ENCODE measurements around the gene ATP1A2.
A peak's percentile ranks its signal among the peaks of the same experiment; 100 is the strongest.

The ATP1A2 gene

DNA sequence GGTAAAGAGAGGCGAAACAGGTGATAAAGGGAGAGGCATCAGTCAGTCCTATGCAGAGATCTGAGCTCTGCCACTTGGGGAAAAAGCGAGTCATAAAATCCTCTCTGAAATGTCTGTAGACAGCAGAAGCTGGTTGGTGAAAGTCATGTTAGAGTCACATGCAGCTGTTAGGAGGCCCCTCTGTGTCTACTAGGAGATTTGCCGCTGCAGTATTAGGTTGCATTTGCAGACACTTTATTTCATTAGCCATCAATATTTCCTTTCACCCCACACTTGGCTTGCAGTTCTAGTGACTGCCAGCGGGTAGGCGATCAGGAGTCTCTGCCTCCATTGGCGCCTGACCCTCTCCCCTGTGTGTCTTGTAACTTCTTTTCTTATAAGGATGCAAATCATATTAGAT, 52.0 kb downstream of the ATP1A2 start:
- TF ChIP-seq POLR2A (IDR thresholded peaks at IDR 0.05; ENCODE audit: extremely low read depth, insufficient read length): no peak
- TF ChIP-seq, protein P1, sequence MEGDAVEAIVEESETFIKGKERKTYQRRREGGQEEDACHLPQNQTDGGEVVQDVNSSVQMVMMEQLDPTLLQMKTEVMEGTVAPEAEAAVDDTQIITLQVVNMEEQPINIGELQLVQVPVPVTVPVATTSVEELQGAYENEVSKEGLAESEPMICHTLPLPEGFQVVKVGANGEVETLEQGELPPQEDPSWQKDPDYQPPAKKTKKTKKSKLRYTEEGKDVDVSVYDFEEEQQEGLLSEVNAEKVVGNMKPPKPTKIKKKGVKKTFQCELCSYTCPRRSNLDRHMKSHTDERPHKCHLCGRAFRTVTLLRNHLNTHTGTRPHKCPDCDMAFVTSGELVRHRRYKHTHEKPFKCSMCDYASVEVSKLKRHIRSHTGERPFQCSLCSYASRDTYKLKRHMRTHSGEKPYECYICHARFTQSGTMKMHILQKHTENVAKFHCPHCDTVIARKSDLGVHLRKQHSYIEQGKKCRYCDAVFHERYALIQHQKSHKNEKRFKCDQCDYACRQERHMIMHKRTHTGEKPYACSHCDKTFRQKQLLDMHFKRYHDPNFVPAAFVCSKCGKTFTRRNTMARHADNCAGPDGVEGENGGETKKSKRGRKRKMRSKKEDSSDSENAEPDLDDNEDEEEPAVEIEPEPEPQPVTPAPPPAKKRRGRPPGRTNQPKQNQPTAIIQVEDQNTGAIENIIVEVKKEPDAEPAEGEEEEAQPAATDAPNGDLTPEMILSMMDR (IDR thresholded peaks at IDR 0.05; ENCODE audit: low read depth, low read length): peak; percentile 16
- H3K4me3 ChIP-seq (ENCODE audit: low read depth, low read length): no peak overlapping the region
- peak; percentile 58 for DNase-seq (ENCODE audit: low read depth)

DNA sequence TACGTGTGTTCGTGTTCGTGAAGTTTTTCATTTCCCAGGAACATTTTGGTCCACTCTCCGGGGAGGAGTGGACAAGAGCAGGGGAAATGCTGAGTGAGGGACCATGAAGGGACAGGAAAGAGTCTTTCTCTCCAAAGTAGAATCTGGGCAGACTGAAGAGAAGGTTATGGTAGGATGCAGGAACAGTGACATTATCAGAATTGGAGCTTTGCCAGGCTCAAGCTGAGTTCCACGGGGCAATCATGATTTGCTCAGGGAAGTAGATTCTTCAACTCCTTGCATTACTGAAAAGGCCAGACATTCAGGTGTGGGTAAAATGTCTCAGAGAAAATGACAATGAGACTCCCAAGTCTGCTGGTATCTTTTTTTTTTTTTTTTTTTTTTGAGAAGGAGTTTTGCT, 52.5 kb downstream of the ATP1A2 start:
- H3K4me3 ChIP-seq (ENCODE audit: low read depth, low read length): no peak overlapping the region
- DNase-seq (ENCODE audit: low read depth): peak; percentile 27
- TF ChIP-seq MYC (IDR thresholded peaks at IDR 0.05; ENCODE audit: low read depth, low read length): no peak
- TF ChIP-seq POLR2A (IDR thresholded peaks at IDR 0.05; ENCODE audit: extremely low read depth, insufficient read length): no peak
- TF ChIP-seq, protein P1 (IDR thresholded peaks at IDR 0.05; ENCODE audit: low read depth, low read length): no peak
- TF ChIP-seq, protein P2, sequence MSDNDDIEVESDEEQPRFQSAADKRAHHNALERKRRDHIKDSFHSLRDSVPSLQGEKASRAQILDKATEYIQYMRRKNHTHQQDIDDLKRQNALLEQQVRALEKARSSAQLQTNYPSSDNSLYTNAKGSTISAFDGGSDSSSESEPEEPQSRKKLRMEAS (IDR thresholded peaks at IDR 0.05; ENCODE audit: low read depth, low read length): no peak

DNA sequence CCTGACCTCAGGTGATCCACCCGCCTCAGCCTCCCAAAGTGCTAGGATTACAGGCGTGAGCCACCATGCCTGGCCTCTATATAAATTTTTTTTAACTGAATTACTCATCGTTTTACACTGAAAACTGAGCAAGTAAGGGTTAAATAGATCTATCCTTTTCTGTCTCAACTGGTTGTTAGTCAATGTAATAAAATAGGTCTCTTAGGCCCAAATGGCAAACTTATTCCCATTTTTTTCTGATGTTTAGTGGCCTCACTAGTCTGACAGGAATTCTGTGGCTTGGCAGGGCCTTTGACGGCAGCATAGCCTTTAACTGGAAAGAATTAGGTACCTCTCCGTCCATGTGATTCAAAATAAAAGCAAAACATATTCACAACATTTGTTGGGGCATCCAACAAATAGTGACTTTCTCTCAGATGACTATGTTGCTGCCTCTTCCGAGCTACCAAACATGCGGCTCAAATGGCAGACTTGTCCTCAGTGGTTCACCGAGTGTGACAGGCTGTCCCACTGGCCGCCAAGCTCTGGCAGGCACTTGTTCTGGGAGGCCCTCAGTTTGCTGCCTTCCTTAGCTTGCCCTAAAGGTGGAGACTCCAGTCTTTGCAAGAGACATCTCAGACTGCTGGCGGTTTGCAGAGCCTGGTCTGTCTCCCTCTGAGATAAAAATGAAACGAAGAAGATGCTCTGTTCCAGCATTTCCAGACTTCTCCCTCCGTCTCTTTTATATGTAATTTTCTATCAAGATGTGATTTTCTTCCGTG, 53.2 kb downstream of the ATP1A2 start:
- DNase-seq (ENCODE audit: low read depth): peak; percentile 73
- TF ChIP-seq, protein P1 (IDR thresholded peaks at IDR 0.05; ENCODE audit: low read depth, low read length): peak; percentile 5
- TF ChIP-seq POLR2A (IDR thresholded peaks at IDR 0.05; ENCODE audit: extremely low read depth, insufficient read length): no peak
- no peak for TF ChIP-seq MYC (IDR thresholded peaks at IDR 0.05; ENCODE audit: low read depth, low read length)
- TF ChIP-seq, protein P2 (IDR thresholded peaks at IDR 0.05; ENCODE audit: low read depth, low read length): no peak
- peak overlapping the region; percentile 22 for H3K4me3 ChIP-seq (ENCODE audit: low read depth, low read length)

DNA sequence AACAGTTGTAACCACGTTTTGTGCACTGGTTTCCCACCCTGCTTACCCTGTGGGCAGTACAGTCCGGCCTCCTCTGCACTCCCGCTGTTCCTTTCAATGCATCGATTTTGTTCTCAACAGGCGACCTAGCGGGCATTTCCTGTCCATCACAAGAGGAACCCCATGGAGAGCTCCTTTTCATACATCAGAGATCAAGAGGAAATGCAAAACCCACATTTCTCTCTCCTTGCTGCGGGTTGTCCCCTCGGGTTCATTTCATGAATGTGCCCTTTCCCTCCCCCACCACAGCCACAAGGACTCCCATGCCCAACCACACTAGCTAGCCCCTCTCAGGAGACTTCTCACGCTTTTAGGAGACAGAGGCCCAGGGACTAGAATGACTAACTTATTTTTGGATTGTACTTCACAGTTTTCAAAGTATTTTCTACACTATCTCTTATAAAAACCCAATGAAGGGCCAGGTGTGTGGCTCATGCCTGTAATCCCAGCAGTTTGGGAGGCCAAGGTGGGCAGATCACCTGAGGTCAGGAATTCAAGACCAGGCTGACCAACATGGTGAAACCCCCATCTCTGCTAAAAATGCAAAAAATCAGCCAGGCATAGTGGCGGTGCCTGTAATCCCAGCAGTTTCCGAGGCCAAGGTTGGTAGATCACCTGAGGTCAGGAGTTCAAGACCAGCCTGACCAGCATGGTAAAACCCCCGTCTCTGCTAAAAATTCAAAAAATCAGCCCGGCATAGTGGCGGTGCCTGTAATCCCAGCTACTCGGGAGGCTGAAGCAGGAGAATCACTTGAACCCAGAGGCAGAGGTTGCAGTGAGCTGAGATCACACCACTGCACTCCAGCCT, 54.2 kb downstream of the ATP1A2 start:
- H3K4me3 ChIP-seq (ENCODE audit: low read depth, low read length): peak overlapping the region; percentile 22
- peak; percentile 87 for TF ChIP-seq MYC (IDR thresholded peaks at IDR 0.05; ENCODE audit: low read depth, low read length)
- TF ChIP-seq POLR2A (IDR thresholded peaks at IDR 0.05; ENCODE audit: extremely low read depth, insufficient read length): no peak
- TF ChIP-seq, protein P2 (IDR thresholded peaks at IDR 0.05; ENCODE audit: low read depth, low read length): peak; percentile 77
- TF ChIP-seq, protein P1 (IDR thresholded peaks at IDR 0.05; ENCODE audit: low read depth, low read length): no peak
- DNase-seq (ENCODE audit: low read depth): peak; percentile 96

DNA sequence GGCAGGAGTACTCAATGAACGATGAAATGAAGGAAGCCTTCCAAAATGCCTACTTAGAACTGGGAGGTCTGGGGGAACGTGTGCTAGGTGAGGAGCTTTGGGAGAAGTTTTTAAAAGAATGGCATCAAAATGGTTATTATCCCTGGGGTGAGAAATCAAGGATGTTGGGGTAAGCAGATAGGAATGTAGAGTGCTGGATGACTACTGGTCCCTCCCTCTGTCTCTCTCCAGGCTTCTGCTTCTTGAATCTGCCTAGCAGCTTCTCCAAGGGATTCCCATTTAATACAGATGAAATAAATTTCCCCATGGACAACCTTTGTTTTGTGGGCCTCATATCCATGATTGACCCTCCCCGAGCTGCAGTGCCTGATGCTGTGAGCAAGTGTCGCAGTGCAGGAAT, 55.8 kb downstream of the ATP1A2 start:
- TF ChIP-seq, protein P1 (IDR thresholded peaks at IDR 0.05; ENCODE audit: low read depth, low read length): no peak
- TF ChIP-seq, protein P2 (IDR thresholded peaks at IDR 0.05; ENCODE audit: low read depth, low read length): no peak
- TF ChIP-seq MYC (IDR thresholded peaks at IDR 0.05; ENCODE audit: low read depth, low read length) (no peak), POLR2A (IDR thresholded peaks at IDR 0.05; ENCODE audit: extremely low read depth, insufficient read length) (no peak)
- H3K4me3 ChIP-seq (ENCODE audit: low read depth, low read length): no peak overlapping the region
- no peak for DNase-seq (ENCODE audit: low read depth)

Measured in NB4 (cell line).